Stimulated activated CD4-positive, alpha-beta T cell treated with anti-CD3 and anti-CD28 coated beads, Interleukin-15, amount 100 ng/mL, for 1 hour (primary cell): Measurements from ENCODE around the gene RNLS.

Experiments
- DNase-seq, 2 donors: peaks; one replicate each; pipeline ENCODE4 v3.0.0-alpha.2; 2020; ENCODE audit warnings: low read depth in 1 of 2, low spot score in 1 of 2

RNLS gene

GRCh38 chr10:88236121-88236743 lies 346.9 kb downstream of the RNLS start:
- DNase-seq: no peak

GRCh38 chr10:88234297-88234696 lies 348.8 kb downstream of the RNLS start:
- DNase-seq: no peak

DNA sequence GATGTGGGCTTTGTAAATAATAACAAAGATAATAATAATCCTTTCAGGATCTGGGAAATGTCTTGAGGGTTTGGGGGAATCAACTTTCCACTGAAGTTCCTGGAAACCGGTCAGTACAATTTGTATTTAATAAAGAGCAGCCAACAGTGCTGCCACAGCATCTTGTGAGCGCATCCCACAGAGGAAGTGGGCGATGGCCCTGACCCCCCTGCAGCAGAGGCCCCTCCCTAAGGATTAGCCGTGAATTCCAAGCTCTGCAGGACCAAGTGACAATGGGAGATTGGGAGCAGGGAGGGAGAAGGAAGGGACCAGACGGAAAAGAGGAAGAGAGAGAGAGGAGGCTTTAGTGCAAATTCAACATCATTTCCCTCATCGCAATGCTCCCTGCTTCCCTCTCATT lies 349.2 kb downstream of the RNLS start:
- DNase-seq: no peak

DNA sequence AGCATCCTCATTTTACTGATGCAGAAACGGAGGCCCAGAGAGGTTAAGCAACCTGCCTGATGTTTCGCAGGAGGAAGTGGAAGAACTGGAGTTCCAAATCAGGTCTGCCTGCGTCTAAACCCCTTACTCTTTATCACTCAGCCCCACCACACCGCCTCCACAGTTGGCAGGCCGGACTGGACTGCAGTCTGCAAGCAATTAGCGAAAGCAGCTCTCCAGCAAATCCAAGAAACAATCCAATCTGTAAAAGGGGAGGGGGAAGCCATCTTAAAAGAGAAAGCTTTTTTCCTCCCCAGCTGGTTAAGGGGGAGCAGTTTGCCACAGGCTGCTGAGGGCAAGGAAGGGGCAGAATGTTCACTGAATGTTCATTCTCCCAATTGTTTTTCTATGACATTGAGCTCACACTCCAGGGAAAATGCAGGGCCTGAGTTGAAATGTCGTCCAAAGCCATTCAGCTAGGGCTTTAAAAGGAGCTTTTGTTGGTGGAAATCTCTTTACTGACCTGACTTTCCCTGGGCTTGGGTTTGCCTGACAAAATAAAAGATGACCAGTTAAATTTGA lies 350.1 kb downstream of the RNLS start:
- DNase-seq: no peak

- no peak for DNase-seq
These were observed 350.9 kb downstream of the RNLS start for GRCh38 chr10:88232029-88232895.

- DNase-seq: no peak
These were observed 352.9 kb downstream of the RNLS start for GRCh38 chr10:88230251-88230650.

DNA sequence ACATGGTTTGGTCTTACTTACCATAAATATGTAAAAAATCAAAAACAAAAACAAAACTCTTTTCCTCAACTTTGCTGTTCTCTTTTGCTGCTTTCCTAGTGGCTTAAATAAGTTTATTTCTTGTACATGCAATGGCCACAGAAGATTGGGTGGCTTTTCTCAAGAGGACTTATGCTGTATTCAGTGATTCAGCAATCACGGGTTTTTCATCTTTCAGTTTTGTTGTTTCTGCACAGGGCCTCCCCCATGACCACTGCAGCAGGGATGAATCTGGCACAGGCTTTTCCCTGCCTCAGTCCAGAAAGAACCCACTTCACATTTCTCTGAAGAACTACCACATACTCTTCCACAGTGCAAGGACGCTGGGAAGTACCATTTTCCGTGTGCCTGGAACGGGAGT lies 355.0 kb downstream of the RNLS start:
- no peak for DNase-seq

GRCh38 chr10:88227342-88228018 lies 355.6 kb downstream of the RNLS start:
- no peak for DNase-seq

DNA sequence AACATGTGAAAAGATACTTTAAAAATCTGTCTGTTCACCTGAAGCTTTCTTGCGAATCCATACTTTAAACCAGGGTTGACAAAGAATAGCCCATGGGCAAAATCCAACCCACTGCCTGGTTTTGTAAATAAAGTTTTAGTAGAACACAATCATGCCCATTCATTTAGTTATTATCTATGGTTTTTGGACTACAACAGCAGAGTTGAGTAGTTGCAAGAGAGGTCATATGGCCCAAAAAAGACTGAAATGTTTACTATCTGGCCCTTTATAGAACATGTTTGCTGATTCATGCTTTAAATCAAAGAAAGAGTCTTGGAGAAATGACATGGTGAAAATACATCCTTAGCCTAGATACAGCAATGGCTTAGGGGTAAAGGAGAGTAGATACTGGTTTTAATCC lies 356.2 kb downstream of the RNLS start:
- no peak for DNase-seq

- DNase-seq: no peak
These were observed 357.0 kb downstream of the RNLS start for GRCh38 chr10:88226071-88226659.
